HG03354 (cell line): ENCODE results near the gene LRRC71.

Experiments used
- ATAC-seq: cut with Tn5 transposase; IDR thresholded peaks from one replicate; pipeline ENCODE4 v1.9.1; 2021; ENCODE audit warnings: mild to moderate bottlenecking; ENCODE audit not compliant: unreplicated experiment, poor library complexity, severe bottlenecking

The LRRC71 gene

DNA sequence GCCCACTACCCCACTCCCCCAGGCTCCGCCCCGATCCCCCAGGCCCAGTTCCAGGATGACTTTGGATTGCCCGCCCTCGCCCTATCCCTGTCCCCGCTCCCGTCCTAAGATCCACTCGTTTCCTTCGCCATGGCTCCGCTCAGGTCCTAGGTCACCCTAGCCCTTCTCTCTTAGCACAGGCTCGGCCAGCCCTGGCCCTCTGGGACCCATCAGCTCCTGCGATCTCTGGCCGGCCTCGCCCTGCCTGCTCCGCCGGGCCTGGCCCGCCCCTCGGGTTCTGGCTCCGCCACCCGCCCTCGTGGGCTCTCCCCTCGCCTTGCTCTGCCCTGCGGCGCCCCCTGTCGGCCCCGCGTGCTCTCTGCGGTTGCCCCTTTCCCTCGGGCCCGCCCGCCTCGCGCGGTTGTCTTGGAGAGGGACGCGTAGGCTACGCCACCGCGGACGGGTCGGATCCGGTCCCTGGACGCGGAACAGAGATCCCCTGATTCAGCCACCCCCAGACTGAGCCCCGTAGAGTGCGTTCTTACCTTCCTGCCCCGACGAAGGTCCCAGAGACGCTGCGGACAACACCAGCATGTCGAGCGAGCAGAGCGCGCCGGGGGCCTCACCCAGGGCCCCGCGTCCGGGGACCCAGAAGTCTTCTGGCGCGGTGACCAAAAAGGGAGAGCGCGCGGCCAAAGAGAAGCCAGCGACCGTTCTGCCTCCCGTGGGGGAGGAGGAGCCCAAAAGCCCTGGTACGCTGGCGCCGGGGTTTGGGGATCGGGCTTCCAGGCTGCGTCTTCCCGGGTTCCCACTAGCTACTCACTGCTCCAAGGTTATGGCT is at the start of gene LRRC71:
Gene LRRC71 (plus strand): TSS at position 400 of the 820 bp plus-strand sequence. CDS start 172 bp downstream, at position 572.
- no peak for ATAC-seq

DNA sequence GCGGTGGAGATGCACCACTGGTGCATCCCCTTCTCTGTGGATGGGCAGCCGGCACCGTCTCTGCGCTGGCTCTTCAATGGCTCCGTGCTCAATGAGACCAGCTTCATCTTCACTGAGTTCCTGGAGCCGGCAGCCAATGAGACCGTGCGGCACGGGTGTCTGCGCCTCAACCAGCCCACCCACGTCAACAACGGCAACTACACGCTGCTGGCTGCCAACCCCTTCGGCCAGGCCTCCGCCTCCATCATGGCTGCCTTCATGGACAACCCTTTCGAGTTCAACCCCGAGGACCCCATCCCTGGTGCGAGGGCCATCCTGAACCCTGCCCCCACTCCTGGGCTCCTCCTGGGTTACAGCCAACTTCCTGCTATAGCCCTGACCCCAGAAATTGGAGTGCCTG is 46.8 kb upstream of the LRRC71 start:
- no peak for ATAC-seq

DNA sequence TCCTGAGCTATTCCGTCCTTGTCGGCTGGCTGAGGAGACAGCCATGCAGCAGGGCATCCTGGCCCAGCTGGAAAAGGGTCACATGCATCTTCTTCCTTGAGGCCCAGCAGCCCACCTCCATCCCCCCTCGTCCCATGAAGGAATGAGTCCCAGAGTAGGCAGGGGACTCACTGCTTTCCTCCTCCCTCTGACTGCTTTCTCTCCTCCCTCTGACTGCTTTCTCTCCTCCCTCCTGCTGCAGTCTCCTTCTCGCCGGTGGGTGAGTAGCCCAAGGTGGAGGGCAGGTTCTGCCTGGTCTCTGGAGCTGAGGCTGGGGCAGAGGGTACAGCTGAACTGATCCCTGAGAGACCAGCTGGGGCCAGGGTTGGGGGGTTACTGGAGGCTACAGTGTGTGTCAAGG is 46.3 kb upstream of the LRRC71 start:
- ATAC-seq: no peak

DNA sequence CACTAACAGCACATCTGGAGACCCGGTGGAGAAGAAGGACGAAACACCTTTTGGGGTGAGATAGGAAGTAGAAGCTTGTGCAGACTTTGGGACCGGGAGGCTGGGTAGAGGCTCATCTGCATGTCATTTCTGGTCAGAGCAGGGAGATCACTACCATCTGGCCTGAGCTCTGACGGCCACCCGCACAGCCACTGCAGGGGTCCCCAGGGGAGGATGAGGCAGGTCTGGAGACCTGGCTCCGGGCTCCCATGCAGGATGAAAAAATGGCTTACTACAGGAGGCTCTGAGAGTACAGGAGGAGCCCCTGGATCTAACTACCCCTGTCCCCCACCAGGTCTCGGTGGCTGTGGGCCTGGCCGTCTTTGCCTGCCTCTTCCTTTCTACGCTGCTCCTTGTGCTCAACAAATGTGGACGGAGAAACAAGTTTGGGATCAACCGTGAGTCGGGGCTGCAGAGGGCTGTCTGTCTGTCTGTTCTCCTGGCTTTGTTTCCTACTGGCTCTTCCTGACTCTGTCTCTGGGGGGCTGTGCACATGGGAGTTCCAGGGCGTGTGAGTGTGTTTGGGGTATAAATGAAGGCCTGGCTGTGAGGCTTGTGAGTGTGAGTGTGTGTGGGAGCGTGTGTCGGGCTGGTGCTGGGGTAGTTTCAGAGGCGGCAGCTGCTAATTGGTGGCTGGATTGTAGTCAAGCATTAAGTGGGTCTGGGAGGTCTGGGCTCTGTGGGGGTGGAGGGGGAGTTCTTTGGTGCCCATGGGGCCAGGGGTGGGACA is 45.7 kb upstream of the LRRC71 start:
- ATAC-seq: no peak

DNA sequence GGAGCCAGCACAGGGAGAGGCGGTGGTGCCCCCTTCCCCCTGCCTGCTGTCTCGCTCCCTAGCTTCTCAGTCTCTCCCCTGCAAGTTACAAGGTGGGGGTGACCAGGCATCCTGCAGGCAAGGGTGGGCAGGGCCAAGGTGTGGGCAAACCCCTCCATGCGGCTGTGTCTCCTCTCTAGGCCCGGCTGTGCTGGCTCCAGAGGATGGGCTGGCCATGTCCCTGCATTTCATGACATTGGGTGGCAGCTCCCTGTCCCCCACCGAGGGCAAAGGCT is 45.2 kb upstream of the LRRC71 start:
- no peak for ATAC-seq

DNA sequence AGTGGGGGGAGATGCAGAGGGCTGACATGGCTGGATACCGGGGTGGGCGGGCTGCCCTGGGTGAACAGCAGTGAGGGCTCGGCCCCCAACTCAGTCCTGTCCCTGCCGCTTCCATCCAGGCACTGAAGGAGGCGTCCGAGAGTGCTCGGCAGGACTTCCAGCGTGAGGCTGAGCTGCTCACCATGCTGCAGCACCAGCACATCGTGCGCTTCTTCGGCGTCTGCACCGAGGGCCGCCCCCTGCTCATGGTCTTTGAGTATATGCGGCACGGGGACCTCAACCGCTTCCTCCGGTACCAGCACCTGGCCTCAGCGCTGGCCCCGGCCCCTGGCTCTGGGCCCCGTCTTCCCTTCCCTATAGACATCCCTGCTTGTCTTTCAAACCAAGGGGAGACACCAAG is 44.2 kb upstream of the LRRC71 start:
- no peak for ATAC-seq

DNA sequence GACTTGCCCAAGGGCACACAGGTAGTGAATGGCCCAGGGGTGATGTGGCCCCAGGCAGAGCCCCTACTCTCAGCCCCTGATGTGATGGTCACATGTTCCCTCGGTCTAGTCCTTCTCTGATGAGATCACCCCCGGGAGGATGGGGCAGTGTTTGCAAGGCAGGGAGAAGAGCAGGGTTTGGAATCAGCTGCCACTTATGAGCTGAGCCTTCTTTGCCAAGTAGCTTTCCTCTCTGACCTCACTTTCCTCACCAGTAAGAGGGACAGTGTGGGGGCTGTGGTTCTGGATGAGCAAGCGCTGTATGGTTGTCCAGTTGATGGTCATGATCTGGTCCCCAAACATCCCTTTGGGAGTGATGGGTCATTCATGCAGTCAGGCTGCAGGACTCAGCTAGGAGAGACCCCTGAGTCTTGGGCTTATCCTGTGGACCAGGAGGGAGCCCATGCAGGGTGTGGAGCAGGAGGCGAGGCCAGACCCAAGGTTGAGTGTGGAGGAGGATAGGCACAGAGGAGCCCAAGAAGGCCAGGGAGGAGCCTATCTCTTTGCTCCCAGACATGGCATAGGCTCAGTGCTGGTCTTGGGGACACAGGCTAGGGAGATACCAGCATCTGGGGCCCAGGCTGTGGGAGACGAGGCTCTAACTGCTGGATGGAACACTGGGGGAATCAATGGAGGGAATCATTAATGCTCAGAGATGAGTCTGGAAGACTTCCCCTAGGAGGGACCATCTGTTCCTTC is 42.8 kb upstream of the LRRC71 start:
- ATAC-seq: no peak

DNA sequence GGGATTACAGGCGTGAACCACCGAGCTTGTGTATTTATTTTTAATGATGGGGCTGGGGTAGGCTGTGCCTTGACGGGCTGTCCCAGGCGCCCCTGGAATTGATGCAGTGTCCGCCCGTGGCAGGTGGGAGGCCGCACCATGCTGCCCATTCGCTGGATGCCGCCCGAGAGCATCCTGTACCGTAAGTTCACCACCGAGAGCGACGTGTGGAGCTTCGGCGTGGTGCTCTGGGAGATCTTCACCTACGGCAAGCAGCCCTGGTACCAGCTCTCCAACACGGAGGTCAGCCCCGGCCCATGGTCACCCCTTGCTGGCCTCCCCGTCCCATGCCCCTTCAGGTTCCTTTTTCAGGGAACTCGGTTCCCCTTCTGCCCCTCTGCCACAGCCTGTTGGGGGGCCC is 40.6 kb upstream of the LRRC71 start:
- no peak for ATAC-seq

DNA sequence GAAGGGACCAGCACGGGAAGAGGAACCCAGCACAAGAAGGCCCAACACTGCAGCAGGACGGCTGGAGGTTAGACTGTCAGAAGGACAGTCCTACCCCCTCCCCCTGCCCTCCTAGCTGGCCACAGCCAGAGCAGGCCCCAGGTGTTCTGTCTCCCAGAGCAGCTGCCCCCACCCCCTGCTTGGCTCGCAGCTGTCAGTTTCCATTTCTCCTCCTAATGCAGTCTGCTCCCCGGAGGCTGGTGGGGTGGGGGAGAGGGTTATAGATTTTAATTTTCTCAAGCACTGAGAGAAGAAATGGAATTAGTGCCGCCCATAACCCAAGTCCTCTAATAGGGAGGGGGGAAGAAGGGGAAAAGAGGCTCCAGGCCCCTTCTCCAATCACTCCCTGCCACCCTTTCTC is 40.0 kb upstream of the LRRC71 start:
- ATAC-seq: no peak

DNA sequence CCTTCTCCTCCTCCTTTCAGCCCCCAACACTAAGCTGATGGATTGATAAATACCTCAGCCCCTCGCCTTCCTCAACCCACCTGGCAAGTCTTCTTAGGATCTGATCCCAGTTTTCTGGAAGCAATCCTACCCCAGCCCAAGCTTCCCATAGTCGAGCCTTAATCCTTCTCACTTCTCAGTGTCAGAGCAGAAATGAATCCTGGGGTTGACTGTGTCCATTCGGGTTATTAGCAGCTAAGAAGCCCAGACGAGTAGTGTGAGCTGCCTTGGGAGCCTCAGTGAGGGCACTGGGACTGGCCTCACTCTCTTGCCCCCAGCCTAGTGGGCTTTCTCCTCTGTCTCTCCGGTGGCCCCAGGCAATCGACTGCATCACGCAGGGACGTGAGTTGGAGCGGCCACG is 39.3 kb upstream of the LRRC71 start:
- no peak for ATAC-seq

DNA sequence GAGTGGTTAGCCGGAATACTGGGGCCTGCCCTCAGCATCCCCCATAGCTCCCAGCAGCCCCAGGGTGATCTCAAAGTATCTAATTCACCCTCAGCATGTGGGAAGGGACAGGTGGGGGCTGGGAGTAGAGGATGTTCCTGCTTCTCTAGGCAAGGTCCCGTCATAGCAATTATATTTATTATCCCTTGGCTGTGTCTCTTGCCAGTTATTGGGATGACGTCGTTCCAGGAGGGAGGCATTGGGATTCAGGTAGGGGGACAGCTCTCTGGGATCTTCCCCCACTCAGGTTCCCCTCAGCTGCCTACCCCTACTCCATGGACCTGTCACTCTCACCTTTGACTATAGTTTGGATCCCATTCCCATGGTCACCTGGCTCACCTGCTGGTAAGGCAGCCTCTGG is 38.8 kb upstream of the LRRC71 start:
- ATAC-seq: no peak

DNA sequence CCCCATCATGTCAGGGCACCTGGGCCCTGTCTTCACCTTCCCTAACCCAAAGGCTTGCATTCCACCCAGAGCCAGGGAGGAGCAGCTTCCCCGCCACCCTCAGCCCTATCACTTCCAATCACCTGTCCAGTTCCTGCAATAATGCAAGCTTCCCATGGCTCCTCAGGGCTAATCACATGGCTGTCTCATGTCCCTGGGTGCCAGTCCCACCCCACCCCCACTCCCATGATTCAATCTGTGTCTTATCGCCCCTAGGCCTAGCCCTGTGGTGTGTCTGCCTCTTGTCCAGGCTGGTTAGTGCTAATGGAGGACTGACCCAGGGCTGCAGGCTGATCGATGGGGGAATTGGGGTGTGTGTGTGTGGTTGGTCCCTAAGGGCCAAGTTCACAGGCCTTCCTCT is 37.9 kb upstream of the LRRC71 start:
- ATAC-seq: no peak

DNA sequence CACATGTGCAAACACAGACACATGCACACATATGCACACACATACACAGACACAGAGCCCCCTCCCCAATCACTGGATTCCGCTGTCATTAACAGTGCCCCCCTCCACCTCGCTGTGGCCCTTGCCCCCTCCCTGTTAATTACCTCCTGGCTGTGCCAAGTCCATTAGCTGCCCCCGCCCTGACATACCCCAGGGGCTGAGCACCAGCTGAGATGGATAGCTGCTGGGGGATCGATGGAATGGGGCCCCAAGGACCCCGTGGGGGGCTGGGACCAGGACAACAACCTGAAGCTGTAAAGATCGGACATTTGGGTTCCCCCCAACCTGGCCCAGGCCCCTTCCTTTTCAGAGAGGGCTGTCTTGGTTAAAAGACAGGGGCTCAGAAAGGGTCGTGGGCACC is 36.5 kb upstream of the LRRC71 start:
- no peak for ATAC-seq

DNA sequence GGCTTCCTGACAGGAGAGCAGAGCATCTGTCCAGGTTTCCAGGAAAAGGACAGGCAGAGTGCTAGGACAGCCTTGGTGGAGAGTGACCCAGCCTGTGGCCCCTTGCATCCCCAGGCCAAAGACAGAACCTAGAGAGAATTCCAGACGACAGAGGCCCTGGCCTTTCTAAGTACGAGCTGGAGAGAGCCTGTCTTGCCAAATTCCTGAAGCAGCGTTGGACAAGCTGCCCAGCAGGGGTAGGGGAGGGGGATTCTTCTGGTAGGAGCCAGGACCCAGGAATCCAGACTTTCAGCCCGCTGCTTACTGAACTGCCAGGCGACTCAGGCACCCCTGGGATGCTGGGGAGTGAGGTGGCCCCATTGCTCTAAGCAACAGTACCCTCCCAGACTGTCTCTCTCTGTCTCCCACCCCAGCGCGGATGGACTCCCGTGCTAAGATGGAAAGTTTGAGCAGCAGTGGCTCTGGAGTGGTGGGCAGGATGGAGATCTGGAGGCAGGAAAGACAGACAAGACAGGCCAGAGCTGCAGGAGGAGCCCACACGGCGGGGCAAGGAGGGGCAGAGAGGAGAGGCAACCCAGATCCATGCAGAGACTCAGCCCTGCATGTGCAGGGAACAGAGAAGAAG is 35.8 kb upstream of the LRRC71 start:
- no peak for ATAC-seq

DNA sequence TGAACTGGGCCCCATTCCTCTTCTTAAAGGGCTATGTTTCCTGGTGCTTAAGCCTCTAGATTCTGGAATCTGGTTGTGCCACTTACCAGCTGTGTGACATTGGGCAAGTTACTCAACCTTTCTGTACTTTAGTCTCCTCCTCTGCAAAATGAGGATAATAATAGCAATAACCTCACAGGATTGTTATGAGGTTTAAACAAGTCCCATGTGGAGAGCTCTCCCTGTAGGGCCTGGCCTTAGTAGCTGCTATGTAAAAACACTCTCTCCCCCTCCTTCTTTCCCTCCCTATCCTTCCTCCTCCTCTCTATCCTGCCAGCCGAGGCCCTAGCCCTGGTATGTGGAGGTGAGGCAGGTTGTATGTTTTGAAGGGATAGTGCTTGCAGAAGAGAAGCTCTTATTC is 35.1 kb upstream of the LRRC71 start:
- no peak for ATAC-seq

DNA sequence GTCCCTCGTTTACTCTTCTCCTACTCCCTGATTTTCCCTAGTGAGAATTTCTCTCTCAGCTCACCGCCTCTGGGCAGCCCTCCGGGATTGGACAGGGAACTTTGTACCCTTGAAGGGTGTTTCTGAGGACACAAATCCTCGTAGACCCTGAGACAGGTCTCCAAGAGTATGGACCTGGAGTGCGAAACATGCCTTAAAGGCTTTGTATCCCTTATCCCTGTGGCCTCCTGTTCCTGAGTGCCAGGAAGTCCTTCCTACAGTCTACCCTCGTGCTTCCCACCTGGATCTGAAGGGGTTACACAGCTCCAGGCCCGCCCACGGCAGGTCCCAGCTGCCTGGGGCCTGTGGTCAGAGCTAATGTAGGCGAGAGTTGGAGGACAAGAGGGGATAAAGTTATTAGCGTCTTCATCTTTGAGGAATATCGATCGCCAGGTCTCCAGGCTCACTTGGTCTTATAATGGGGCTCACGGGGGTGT is 34.5 kb upstream of the LRRC71 start:
- no peak for ATAC-seq

DNA sequence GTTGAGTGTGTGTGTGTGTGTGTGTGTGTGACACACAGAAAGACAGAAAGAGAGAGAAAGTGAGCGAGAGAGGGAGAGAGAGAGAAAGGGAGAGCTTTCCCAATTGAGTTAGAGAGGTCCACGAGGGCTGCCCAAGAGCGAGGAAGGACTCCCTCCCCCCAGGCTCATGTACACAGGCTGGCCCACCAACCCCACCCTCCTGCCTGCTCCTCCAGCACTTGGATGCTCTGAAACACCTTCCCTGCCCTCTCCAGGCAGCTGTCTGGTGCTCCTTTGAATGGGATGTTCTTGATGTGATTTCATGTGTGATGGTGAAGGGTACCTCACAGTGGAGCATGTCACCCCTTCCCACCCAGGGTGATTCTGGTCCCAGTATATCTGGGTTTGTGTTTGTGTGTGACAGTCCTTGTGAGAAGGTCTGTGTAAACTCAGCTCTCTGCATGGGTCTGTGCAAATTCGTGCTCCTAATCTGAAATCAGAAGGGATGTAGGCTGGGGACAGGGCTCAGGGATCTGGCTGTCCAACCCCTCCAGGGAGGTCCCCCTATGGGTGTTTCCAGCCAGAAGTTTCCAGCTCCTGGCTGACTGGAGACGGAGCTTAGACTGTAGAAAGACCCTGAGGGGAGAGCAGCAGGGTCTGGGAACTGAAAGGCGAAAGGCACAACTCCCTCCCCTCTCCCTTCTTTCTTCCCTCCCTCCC is 33.7 kb upstream of the LRRC71 start:
- no peak for ATAC-seq

DNA sequence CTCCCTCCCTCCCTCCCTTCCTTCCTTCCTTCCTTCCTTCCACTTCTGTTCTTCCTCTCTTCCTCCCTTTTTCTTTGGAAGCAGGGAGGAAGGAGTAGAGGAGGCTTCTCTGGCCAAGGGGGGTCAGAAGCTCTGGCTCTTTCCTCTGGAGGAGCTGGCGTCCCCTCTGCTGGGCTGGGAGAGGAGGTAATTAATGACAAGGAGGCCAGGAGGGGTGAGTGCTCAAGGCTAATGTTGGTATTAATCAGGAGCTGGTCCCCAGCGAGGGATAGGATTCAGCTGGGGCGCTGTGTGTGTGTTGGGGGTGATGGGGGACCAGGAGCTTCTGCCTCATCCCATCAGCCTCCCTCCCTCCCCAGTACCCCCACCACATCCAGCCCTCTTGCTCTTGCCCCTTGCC is 33.1 kb upstream of the LRRC71 start:
- ATAC-seq: no peak

DNA sequence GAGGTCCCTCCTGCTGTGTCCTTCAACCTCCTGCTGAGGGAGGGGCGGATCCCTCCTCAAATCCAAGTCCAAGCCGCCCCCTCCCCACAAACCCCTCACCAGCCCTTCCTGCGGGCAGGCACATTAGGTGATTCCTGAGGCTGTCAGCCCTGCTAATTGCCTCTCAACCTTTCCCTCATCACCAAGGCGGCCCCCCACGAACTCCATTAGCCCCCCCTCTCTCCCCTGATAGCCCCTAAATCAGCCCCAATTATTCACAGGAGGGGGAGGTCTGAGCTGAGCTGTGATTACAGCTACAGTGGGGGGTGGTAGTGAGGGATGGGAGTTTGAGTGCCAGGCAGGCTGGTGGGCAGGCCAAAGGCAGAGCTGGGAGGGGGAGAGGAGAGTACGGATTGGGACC is 32.7 kb upstream of the LRRC71 start:
- no peak for ATAC-seq
